ENCODE data around the gene PSTPIP2.
"Not testable (repeated sequence)": the region's sequence is repeated elsewhere in the genome, so short reads cannot be mapped to it uniquely, and the experiment has no call there.

PSTPIP2 gene

GRCh38 chr18:46070232-46070631 is 1.8 kb downstream of the PSTPIP2 start:
- DNase-seq = no peak

- no peak for DNase-seq
Measured at GRCh38 chr18:46069524-46069923, 2.5 kb downstream of the PSTPIP2 start.

- DNase-seq = no peak
Measured at GRCh38 chr18:46068763-46069162, 3.3 kb downstream of the PSTPIP2 start.

GRCh38 chr18:46067438-46068007 is 4.5 kb downstream of the PSTPIP2 start:
- no peak for DNase-seq

GRCh38 chr18:46062781-46063180 is 9.3 kb downstream of the PSTPIP2 start:
- no peak for DNase-seq

- no peak for DNase-seq
Measured at GRCh38 chr18:46061796-46062195, 10.3 kb downstream of the PSTPIP2 start.

GRCh38 chr18:46061387-46061786 is 10.7 kb downstream of the PSTPIP2 start:
- no peak for DNase-seq

- no peak for DNase-seq
Measured at GRCh38 chr18:46060359-46060841, 11.7 kb downstream of the PSTPIP2 start.

- DNase-seq = no peak
Measured at GRCh38 chr18:46055838-46056230, 16.2 kb downstream of the PSTPIP2 start.

- no peak for DNase-seq
Measured at GRCh38 chr18:46054956-46055837, 16.9 kb downstream of the PSTPIP2 start.

- DNase-seq = no peak
Measured at GRCh38 chr18:46053368-46054095, 18.5 kb downstream of the PSTPIP2 start.

GRCh38 chr18:46051731-46052461 is 20.2 kb downstream of the PSTPIP2 start:
- no peak for DNase-seq

- no peak for DNase-seq
Measured at GRCh38 chr18:46050268-46050667, 21.8 kb downstream of the PSTPIP2 start.

GRCh38 chr18:46048641-46049040 is 23.4 kb downstream of the PSTPIP2 start:
- DNase-seq = no peak

- not testable (repeated sequence) for DNase-seq
Measured at GRCh38 chr18:46047369-46047768, 24.7 kb downstream of the PSTPIP2 start.

GRCh38 chr18:46046688-46047087 is 25.4 kb downstream of the PSTPIP2 start:
- DNase-seq = no peak

- no peak for DNase-seq
Measured at GRCh38 chr18:46046126-46046525, 25.9 kb downstream of the PSTPIP2 start.

- DNase-seq = no peak
Measured at GRCh38 chr18:46042571-46043123, 29.4 kb downstream of the PSTPIP2 start.

GRCh38 chr18:46040747-46041104 is 31.3 kb downstream of the PSTPIP2 start:
- no peak for DNase-seq

GRCh38 chr18:46040033-46040746 is 31.9 kb downstream of the PSTPIP2 start:
- no peak for DNase-seq

- DNase-seq = no peak
Measured at GRCh38 chr18:46037512-46038305, 34.4 kb downstream of the PSTPIP2 start.

Data from C1 segment of cervical spinal cord (tissue), 14 donors.